NB4 (cell line): ENCODE data around the gene ITPR3.

ENCODE experiments used
- DNase-seq: peaks from one replicate; pipeline ENCODE4 v3.0.0; 2010; ENCODE audit warnings: low read depth
- H3K4me3 ChIP-seq: one replicate; pipeline ENCODE4 v1.5.1; 2011; ENCODE audit warnings: mild to moderate bottlenecking, low read depth, low read length, moderate library complexity
- CTCF ChIP-seq: IDR thresholded peaks from one replicate; pipeline ENCODE4 v1.5.1; 2012; ENCODE audit warnings: low read depth, low read length
- MAX ChIP-seq: IDR thresholded peaks from 2 replicates; pipeline ENCODE4 v1.6.1; 2011; ENCODE audit warnings: low read depth, low read length
- MYC ChIP-seq: IDR thresholded peaks from 2 replicates; pipeline ENCODE4 v1.6.1; 2011; ENCODE audit warnings: low read depth, low read length
- POLR2A ChIP-seq: IDR thresholded peaks from 2 replicates; pipeline ENCODE4 v1.6.1; 2011; ENCODE audit warnings: mild to moderate bottlenecking; ENCODE audit not compliant: insufficient read length; ENCODE audit errors: extremely low read depth

The ITPR3 gene

GRCh38 chr6:33670971-33671743 lies 50.0 kb downstream of the ITPR3 start:
- TF ChIP-seq MAX, result no peak
- no peak for TF ChIP-seq MYC
- no peak for TF ChIP-seq POLR2A
- TF ChIP-seq CTCF, result no peak
- no peak overlapping the region for H3K4me3 ChIP-seq
- DNase-seq, result no peak

GRCh38 chr6:33671744-33672072 lies 50.6 kb downstream of the ITPR3 start:
- TF ChIP-seq MAX (no peak), CTCF (no peak), POLR2A (no peak), MYC (no peak)
- no peak overlapping the region for H3K4me3 ChIP-seq

GRCh38 chr6:33672808-33673207 lies 51.7 kb downstream of the ITPR3 start:
- TF ChIP-seq CTCF (peak; percentile 55), MYC (no peak; the same call in 1 of the 2 replicates)

More at GRCh38 chr6:33671744-33672072, 50.6 kb downstream of the ITPR3 start:
- DNase-seq, result no peak

GRCh38 chr6:33673851-33674250 lies 52.7 kb downstream of the ITPR3 start:
- TF ChIP-seq MYC, result no peak
- no peak for TF ChIP-seq CTCF
- TF ChIP-seq POLR2A, result no peak
- TF ChIP-seq MAX, result no peak
- no peak overlapping the region for H3K4me3 ChIP-seq
- no peak for DNase-seq

More at GRCh38 chr6:33672808-33673207, 51.7 kb downstream of the ITPR3 start:
- peak; percentile 90 for DNase-seq
- no peak overlapping the region for H3K4me3 ChIP-seq

GRCh38 chr6:33675968-33676367 lies 54.8 kb downstream of the ITPR3 start:
- no peak overlapping the region for H3K4me3 ChIP-seq
- DNase-seq, result no peak
- no peak for TF ChIP-seq POLR2A
- no peak for TF ChIP-seq CTCF
- no peak for TF ChIP-seq MAX
- TF ChIP-seq MYC, result no peak
